HuH-7.5 (cell line): ENCODE measurements around the gene ATG9A.
"Not testable (repeated sequence)": the region's sequence is repeated elsewhere in the genome, so short reads cannot be mapped to it uniquely, and the experiment has no call there.

Experiments used
- DNase-seq: peaks from one replicate; pipeline ENCODE4 v3.0.0; 2011; ENCODE audit warnings: low spot score

The ATG9A gene, protein sequence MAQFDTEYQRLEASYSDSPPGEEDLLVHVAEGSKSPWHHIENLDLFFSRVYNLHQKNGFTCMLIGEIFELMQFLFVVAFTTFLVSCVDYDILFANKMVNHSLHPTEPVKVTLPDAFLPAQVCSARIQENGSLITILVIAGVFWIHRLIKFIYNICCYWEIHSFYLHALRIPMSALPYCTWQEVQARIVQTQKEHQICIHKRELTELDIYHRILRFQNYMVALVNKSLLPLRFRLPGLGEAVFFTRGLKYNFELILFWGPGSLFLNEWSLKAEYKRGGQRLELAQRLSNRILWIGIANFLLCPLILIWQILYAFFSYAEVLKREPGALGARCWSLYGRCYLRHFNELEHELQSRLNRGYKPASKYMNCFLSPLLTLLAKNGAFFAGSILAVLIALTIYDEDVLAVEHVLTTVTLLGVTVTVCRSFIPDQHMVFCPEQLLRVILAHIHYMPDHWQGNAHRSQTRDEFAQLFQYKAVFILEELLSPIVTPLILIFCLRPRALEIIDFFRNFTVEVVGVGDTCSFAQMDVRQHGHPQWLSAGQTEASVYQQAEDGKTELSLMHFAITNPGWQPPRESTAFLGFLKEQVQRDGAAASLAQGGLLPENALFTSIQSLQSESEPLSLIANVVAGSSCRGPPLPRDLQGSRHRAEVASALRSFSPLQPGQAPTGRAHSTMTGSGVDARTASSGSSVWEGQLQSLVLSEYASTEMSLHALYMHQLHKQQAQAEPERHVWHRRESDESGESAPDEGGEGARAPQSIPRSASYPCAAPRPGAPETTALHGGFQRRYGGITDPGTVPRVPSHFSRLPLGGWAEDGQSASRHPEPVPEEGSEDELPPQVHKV

DNA sequence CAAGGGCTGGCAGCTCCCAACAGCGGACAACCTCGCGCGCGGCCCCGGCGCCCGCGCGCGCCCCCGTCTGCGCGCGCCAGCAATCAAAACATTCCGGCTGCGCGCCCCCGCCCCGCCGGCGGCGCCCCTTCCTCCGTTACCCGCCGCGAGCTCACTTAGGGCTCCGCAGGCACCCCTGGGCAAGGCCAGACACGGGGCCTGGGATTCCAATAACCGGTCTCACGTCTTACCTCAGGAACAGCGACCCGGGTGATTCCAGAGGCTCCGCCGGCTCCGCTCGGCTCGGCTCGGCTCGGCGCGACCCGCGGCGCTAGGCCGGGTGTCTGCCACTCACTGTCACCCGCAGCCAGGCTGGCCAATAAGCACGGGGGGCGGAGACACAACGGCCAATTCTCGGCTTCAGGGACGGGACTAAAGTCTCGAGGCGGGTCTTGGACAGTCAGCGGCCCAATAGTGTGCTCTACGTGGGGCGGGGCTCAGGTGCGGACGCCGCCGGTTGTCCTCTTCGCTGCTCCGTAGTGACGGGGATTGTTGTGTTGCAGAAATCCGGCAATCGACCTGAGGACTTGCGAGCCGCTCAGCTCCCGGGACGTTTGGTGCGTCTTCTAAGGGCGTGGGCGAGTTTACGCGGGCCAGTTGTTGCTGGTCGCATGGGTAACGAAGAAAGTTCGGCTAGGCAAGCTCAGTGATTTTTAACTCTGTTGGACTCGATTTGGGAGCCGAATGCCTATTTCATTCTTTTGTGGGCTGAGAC is at the start of gene ATG9A, which contains the start of gene ANKZF1:
Gene ATG9A (minus strand): TSS at position 332 of the 754 bp plus-strand sequence. CDS start 1,612 bp downstream, outside the sequence.
Gene ANKZF1 (plus strand): TSS at position 502 of the 754 bp plus-strand sequence. CDS start 452 bp downstream, outside the sequence.
- peak; percentile 98 for DNase-seq

DNA sequence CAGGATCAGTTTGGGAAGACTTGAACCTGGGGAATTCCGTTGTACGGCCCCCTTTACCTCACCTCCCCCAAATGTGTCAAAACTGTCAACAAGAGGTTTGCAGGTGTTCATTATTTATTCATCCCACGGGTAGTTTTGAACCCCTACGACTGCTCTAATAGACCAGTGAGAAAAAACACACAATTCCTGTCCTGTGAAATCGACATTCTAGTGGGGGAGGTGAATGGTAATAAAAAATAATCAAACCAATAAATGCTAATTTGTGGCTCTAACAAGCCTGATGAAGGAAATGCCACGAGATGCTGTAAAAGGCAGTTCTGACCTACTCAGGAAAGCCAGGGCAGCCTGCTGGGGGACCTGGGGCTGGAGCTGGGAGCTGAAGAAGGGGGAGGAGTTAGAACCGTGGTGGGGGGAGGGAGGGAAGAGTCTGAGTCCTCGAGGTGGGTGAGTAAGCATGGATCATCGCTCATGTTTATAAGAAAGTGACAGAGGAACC is 49.3 kb upstream of the ATG9A start:
- no peak for DNase-seq

DNA sequence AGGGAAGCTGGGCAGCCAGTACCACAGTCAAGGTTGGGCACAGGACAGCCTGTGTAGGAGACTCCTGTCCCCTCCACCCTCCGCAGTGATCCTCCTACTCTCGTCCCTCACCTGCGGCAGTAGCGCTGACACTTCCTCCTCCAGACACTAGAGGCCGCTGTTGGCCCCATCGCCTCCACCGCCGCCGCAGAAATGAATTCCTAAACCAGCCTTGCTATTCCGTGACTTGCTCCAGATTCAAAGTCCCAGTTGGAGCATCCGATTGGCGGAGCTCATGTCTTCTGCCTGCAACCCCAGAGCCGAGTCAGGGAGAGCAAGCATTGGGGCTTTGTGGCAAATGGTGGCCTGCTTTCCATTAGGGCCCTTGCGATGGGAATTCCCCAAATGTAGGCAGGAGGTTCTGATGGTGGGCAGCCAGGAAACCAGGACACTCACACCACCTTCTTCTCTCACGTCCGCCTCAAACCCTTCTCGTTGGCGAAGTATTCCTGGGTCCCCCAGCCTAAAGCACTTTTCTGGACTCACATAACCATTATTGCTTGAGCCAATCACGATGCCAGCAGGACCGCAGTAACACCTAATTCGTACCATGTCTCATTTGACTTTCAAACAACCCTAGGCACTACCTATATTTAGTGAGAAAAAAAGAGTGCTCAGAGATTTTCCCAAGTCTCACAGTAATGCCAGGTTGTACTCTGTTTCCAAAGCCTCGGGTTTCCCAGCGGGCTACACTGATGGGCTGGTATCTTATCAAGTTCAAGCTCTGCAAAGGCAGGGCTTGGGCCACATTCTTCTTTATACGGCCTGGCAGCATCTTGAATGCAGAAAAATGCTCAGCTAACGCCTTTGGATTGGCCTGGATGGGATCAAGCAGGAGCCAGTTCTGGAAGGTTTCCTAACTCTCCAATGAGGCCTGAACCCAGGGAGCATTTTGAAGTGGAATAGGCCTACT is 48.5 kb upstream of the ATG9A start:
- peak; percentile 78 for DNase-seq

DNA sequence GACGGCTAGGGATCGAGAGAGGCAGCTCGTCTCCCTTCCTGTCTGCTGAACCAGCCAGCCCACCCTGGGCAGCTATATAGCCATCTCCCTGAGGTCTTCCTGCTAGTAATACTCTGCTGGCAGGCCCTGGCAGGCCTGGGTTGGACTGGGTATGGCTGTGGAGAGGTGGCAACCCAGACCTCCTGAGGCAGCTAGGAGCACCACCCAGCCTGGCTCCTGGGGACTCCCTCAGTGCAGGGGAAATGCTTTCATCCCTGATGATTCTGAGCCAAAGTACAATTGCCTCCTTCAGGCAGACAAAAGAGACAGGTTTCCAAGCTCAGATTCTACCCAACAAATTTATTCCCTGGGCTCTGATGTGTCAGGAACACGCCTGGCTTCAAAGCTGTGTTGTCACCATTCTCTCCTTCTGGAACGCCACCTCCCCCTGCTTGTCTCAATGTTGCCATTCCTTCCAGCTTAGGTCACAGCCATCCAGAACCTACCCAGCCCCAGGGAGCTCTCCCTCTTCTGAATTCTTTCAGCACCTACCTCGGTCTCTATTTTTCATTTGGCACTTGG is 45.0 kb upstream of the ATG9A start:
- DNase-seq = no peak

DNA sequence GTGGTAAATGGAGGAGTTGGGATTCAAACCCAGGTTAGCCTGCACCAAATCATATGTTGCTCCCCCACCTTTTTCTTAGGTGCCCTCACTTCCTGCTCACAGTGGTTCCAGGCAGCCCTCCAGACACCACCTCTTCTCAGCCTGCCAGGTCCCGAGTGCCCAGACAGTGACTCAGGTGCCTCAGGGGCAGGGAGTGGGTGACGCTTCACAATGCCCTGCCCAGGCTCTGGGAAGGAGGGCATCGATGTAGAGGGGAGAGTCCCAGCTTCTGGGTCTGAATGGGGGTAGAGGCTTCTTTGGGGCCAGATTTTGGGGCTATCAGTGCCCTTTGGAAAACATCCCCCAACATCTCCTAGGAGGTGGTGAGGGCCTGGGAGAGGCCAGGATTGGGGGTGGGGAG is 44.5 kb upstream of the ATG9A start:
- no peak for DNase-seq

DNA sequence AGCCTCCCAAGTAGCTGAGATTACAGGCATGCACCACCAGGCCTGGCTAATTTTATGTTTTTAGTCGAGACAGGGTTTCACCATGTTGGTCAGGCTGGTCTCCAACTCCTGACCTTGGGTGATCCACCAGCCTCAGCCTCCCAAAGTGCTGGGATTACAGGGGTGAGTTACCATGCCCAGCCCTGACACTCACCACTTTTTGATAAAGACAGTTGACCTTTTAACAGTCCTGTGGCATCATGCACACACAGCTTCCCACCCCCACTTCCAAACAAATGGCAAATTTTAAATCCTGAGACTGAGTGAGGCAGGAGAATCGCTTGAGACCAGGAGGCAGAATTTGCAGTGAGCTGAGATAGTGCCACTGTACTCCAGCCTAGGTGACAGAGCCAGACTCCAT is 43.6 kb upstream of the ATG9A start:
- DNase-seq = no peak

DNA sequence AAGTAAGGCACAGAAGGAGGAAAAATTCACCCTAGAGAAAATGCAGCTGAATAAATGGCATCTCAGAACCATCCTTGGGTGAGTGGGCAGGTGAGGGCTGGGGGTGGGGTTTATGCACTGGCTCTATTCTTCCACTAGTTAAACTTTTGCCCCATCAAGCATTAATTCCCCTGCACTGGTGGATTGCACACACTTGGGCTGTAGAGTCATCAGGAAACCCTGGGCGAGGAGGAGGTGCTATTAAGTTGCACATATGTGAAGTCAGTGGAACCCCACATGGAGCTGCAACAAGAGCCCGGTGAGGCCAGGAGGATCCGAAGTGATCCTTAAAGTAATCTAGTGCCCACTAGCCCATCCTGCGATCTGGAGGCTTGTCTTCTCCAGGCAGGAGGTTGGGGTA is 42.9 kb upstream of the ATG9A start:
- no peak for DNase-seq

DNA sequence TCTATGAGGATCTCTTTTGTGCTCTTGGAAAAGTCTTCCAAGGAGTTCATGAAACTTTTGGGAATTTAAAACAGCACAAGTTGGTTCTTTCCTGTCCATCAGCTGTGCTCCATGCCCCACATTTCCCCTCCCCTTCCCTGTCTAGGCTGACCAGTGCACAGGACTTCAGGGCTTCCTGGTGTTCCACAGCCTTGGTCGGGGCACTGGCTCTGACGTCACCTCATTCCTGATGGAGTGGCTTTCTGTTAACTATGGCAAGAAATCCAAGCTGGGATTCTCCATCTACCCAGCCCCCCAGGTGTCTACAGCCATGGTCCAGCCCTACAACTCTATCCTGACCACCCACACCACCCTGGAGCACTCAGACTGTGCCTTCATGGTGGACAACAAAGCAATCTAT is 41.6 kb upstream of the ATG9A start:
- DNase-seq = no peak

DNA sequence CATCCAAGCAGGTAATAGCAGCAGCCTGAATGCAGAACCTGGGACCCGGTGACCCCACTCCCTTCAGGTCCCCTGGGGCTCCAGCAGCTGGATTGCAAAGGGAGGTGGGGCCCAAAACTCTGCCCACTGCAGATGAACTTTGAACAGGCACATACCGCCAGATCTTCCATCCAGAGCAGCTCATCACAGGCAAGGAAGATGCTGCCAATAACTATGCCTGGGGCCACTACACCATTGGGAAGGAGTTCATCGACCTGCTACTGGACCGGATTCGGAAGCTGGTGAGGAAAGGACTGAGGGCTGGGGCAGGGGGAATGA is 40.6 kb upstream of the ATG9A start:
- DNase-seq = no peak

DNA sequence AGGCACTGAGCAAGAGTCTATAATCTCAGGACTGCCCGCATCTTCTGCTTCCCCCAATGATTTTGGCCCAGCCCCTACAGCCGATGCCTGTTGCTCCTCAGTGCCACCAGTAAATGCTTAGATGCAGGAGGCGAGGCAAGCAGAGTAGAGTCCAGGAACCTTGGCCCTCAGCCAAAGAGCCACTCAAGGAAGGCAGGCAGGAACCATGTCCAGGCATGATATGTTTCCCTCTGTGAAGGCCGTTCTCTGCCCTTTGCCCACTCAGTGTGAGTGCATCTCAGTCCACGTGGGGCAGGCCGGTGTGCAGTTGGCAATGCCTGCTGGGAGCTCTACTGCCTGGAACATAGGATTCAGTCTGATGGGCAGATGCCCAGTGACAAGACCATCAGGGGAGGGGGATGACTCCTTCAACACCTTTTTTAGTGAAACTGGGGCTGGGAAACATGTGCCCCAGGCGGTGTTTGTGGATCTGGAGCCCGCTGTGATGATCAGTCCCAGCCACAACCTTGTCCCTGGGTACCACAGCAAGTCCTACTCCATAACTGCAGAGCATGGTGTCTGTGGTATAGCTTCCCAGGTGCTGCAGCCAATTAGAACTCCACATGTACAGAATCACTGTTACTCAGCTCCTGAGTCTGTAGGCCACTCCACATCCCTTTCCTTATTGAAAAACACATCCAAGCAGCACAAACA is 40.1 kb upstream of the ATG9A start:
- DNase-seq = no peak

DNA sequence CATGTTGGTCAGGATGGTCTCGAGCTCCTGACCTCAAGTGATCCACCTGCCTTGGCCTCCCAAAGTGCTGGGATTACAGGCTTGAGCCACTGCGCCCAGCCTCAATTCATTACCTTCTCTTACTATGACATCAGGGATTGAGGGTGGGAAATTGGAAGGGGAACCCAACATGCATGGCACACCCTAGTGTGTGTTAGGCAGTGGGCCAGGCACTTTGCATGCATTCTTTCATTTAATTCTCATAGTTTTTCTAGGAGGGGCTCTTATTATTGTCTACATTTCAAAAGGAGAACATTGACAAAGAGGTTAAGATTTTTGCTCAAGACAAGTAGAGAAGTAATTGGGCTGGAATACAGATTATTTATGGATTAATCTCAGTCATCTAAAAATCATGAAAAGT is 38.9 kb upstream of the ATG9A start:
- DNase-seq = no peak

DNA sequence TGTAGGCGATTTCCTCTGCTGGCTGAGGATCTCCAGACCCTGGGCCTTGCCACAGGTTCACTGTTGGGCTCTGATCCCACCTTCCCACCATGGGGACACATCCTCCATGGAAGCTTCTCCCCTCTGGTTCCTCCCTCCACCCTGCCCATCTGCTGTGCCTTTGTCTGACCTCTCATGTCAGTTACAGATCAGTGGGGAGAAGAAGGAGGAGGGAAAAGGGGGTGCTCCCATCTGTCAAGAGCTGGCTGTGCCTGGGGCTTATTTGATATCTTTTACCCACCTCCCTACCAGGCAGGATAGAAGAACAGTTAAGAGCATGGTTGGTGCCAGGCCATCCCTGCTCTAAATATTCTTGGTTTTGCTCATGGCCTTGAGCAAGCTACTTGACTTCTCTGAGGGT is 37.5 kb upstream of the ATG9A start:
- DNase-seq = no peak

DNA sequence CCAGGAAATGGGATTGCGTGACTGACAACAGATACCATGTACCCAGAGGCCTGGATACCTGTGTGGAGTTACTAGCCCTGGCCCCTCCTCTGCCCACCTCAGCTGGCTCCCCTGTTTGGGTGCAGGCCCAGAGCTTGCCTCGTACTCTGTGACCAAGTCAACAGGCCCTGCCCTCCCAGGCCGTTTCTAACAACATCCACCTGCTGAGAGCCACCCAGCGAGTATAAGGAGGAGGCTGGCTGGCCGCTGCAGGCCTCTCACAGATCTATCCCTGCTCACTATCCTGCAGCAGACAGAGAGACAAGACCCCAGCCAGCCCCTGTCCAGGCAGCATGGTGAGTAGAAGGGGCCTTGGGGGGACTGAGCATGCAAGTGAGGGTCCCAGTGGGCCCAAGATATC is 36.8 kb upstream of the ATG9A start:
- no peak for DNase-seq

DNA sequence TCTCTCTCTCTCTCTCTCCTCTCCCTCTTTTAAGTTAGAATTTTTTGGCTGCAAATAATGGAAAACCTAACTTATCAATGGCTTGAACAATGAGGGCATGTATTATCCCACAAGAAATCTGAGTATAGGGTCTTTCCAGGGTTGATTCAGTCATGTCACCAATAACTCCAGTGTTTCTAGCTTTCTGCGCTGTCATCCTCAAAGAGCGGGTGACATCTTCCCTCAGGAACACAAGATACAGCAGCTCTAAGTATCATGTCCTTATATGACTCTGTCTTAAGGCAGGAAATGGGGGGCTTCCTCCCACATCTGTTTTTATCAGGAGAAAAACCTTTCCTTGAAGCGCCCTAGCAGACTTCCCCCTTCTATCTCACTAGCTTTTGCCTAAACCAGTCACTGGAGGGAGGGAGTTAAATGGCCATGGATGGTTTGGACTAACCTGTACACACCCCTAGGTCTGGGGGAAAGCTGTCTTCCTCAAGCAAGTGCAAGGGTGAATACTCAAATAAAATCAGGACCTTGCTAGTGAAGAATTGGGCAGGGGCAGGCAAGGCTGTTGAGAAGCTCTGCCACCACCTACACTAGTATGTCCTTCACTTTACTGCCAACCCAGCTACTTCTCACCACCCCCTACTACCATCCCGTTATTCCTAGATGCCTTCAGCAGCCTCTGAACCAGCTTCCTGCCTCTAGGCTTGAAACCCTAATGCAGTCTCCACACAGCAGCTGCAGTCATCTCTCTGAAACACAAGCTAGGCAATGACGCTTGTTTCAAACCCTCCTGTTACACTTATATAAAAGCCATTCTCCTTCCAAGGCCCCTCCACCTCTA is 31.8 kb upstream of the ATG9A start:
- no peak for DNase-seq

DNA sequence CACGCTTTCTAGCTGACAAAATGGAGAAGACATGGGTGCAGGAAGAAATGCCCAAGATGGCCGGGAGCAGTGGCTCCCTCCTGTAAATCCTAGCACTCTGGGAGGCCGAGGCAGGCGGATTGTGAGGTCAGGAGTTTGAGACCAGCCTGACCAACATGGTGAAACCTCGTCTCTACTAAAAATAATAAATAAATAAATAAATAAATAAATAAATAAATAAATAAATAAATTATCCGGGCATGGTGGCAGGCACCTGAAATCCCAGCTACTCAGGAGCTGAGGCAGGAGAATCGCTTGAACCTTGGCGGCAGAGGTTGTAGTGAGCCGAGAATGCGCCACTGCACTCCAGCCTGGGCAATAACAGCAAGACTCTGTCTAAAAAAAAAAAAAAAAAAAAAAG is 29.5 kb upstream of the ATG9A start:
- not testable (repeated sequence) for DNase-seq

DNA sequence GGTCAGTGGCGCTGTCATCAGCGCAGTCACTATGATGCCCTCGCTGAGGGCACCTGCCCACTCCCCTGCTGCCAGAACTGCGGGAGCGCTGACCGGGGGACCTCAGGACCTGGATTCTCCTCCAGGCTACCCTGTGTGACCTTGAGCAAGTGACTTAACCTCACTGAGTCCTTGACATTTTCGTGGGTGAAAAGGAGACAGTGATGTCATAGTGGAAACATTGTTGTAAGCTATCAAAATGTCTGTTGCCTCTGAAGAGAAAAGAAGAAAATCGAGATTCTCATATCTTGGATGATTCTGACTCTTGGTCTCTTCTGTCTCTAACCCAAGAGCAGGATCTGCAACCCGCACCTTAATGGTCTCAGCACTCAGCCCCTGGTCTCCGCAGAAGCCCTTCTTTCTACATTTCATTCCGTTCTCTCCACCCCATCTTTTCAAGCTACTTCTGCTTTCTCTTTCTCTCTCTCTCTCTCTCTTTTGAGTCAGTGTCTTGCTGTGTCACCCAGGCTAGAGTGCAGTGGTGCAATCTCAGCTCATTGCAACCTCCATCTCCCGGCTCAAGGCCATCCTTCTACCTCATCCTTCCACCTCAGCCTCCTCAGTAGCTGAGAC is 25.3 kb upstream of the ATG9A start:
- no peak for DNase-seq

DNA sequence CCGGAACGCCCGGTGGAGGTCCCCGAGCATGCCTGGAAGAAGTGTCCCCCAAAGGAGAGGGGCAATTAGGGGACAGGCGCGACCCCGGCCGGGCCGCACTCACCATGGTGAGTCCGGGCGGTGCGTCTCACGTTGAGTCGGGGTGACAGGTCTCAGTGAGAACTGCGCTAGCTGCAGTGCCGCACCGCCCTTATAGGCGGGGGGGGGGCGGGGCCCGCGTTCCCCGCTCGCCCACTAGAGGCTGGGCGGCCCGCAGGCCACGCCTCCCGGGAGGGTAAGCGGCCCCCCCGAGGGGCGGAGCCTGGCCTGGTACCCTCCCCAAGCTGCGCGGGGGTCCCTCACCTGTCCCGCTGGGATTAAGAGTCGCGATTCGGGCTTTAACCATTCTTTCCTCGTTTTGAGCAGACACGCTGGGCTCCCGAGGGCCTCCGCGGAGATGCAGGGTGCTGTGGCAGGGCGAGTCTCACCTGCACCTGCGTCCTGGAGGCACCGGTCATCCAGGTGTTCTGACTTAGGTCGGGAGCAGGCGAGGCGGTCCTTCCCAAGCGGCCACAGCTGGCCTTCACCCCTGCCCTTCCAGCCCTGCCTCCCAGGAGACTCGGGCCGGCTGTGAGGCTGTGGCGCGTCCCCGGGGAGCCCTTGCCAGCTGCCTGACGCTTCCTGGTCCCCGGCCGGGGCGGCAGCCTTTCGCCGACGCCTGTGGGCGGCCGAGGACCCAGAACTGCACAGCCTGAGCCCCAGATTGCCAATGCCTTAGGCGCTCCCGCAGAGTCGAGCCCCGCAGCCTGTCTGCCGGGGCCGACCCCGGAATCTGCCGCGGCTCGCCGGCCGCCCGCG is 24.5 kb upstream of the ATG9A start, which contains the start of gene TUBA4A:
Gene TUBA4A (minus strand): TSS at position 166 of the 837 bp plus-strand sequence. CDS start 60 bp downstream, at position 106.
- DNase-seq = peak; percentile 91
